Activated CD8-positive, alpha-beta memory T cell treated with anti-CD3 and anti-CD28 coated beads, Interleukin-2, amount 50 U/mL, for 48 hours (primary cell): ENCODE measurements around the gene DNAH5.

ENCODE experiments used
- DNase-seq: peaks from one replicate; pipeline ENCODE4 v3.0.0-alpha.2; 2020

DNAH5 gene

GRCh38 chr5:13695076-13695712 lies 249.3 kb downstream of the DNAH5 start:
- DNase-seq: no peak

DNA sequence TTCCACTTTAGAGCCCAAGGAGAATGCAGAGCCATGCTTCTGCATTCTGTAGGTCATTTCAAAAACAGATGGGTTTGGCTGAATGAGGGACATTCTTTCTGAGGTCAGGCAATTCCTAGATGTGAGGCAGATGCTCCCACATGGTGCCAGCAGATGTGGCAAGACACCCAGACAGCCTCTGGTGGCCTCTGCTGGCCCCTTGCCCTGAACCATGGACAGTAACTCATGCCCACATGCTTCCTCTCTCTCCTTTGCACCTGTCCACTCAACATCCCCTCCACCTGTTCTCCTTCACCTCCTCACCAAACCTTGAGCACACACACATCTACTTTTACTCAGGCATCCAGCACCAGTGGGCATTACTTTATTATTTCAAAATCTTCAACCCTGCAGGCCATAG lies 252.3 kb downstream of the DNAH5 start:
- DNase-seq: no peak

DNA sequence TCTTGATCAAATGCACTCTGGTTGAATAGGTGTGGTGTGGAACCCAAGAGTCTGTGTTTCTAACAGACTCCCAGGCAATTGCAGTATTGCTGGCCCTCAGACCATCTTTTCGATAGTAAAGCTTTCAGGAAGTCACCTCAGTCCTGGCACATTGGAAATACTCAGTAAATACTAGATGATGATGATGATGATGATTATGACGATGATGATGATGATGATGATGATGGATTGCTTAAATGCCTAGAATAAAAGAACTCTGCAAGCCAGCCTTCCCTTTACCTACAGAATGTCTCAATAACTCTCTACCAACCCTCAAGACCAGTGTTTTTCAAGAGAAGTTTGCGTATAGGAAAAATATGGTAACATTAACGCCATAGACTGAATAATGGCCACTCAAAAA lies 268.0 kb downstream of the DNAH5 start:
- no peak for DNase-seq

GRCh38 chr5:13674391-13674790 lies 270.1 kb downstream of the DNAH5 start:
- no peak for DNase-seq

DNA sequence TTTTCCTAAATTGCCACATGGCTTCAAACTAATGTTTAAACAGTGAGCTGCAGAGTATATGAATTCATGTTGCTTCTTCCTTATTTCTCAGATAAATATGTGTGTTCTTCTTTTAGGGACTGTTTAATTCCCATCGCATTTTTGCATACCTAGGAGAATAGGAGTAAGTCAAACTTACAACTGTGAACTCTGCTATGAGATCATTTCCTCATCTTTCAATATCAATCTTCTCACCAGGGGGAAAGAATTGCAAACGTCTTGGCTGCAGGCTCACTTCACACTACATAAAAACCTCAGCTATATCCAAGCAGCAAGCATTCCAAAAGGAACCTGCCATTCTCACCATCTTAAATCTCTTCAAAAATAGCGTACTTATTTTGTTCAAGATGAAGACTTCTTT lies 271.0 kb downstream of the DNAH5 start:
- no peak for DNase-seq

DNA sequence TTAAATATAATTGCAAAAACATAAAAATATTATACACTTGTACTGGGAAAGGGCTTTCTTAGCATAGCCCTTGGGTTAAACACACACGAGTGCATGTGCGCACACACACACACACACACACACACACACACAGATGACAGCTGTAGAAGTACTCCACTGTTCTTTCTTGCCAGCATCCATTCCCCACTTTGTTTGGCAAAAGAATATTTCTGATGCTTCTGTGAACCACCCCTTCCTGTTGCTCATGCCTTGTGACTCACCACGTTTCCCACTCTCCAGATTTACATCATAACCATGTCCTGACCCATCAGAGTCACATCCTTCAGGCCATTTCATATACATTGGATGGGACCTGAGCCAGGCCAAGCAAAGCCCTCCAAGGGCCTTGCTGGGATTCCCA lies 280.1 kb downstream of the DNAH5 start:
- DNase-seq: no peak

GRCh38 chr5:13662626-13663025 lies 281.9 kb downstream of the DNAH5 start:
- DNase-seq: no peak

DNA sequence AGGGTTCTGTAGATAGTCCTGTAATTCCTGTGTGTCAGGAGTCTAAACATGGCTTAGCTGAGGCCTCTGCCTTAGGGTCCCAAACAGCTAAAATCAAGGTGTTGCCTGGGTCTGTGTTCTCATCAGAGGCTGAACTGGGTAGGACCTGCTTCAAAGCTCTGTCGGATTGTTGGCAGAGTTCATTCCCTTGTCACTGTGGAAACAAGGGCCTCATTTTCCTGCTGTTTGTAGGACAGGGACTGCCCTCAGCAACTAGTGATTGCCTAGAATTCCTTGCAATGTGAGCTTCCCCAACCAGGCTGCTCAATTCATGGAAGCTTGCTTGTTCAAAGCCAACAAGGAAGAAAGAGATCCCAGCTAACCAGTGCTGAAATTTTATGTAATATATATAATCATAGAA lies 283.2 kb downstream of the DNAH5 start:
- no peak for DNase-seq

GRCh38 chr5:13660072-13660471 lies 284.4 kb downstream of the DNAH5 start:
- DNase-seq: no peak

DNA sequence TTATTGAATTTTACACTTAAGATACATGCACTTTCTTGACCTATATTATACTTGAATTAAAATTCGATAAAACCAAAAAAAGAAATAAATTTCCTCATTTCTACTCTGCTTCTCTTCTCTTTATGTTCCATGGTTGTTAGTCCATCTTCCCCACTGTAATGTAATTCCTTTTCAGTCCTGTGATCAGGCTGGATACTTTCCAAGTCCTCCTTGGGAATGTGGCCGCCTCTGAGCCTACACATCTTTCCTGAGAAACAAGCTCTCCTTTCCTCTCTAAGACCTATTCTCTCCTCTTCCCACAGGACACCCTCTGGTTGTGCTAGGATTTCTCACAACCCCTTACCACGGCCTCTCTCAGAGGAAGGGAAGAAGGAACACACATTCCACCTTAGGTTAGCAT lies 285.1 kb downstream of the DNAH5 start:
- DNase-seq: no peak

DNA sequence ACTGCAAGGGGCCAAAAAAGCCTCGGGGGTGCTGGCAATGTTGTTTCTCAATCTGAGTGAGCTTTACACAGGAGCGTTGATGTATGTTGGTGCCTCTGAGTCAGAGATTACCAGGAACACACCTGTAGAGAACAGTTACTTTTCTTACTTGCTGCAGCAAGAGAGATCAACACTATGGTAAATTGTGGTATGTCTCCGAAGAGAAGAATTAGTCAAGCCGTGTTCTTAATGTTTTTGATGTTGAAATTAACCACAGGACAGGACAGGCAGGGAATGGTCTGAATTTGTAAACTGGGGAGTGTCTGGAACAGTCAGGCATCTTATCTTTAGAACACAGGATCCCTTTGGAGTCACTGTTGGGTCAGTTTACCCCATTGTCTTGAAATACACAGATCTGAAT lies 285.7 kb downstream of the DNAH5 start:
- DNase-seq: no peak

DNA sequence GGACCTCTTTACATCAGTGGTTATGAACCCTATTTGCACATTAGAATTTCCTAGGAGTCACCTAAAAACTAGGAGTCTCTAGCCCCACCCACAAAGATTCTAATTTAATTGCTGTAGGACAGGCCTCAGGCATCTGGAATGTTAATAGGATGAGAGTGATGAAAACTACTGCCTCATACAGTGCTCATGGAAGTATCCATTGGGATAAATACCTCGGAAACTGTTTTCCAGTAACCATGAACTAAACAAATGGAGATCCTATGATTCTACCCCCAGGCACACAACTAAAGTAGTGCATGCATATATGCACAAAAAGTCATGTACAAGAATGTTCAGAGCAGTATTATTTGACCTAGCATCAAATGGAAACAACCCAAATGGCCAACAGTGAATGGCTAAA lies 286.3 kb downstream of the DNAH5 start:
- no peak for DNase-seq

DNA sequence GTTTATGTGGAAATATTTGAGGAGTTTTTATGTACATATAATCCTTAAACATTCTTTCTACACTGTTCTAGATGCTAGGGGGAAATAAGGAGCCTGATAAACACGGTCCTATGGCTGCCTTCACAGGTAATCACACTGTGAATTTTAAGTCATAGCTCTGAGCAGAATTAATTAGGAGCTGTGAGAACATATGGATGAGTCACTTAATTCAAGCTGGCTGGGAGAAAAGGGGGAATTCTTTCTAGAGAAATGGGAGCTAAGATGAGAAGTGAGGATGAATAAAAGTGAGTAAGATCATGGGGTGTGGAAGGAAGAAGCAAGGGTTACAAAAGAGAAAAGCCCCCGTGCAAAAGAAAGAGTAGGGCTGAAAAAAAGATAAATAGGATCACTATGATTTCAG lies 290.8 kb downstream of the DNAH5 start:
- no peak for DNase-seq

DNA sequence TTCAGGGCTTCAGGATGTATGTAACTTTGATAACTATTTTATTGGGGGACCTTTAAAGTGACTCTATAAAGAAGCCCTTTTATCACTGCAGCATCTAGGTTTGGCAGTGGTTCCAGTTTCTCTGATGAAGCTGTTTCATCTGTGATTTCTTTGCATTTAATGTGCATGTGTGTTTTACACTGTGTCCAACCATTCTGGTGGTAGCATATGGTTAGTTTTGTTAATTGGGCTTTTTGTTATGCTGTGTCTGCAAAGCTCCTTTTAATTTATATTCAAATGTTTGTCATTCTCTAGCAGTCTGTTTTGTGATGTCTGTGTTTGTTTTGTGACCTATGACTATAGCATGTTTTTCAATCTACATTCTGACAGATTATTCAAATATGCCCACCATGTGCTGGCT lies 294.8 kb downstream of the DNAH5 start:
- no peak for DNase-seq

GRCh38 chr5:13648822-13649221 lies 295.7 kb downstream of the DNAH5 start:
- DNase-seq: no peak

DNA sequence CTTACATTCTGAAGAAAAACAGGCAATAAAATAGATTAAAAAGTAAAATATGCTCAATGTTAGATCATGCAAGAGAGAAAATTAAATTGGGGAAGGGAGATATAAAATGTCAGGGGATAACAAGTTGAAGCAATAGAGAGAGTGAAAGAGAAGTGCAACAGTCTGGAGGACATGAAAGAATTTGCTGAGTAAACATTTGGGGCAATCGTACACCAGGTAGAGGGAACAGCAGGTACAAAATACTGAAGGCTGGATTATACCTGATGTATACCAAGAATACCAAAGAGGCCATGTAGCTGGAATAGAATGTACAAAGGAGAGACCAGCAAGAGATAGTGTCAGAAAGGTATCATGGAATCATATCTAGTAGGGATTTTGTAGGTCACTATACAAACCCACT lies 300.8 kb downstream of the DNAH5 start:
- DNase-seq: no peak

DNA sequence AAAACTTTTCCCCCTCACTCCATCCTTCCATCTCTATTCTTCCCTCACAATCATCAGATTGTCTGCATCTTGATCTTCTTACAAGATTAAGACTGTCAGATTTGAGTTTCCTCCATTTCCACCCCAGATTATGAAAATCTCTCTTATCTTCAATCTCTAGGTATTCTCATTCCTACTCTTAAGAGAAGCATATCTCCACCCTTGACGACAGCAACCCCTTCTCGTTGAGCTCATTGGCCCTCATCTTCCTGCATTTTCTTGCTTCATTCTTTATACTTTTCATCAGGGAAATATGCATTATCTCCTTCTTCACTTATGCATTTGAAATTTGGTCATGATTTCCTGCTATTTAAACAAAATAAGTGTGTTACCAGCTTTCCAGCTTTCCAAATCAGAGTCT lies 301.3 kb downstream of the DNAH5 start:
- DNase-seq: no peak
